Endodermal cell (in vitro differentiated cells): ENCODE measurements around the gene INPP5K. TPM values are rescaled to one million over a fixed set of nuclear protein-coding genes. Genes with fewer than 3 reads are reported as not detected.

Experiments used
- DNase-seq: peaks from one replicate; pipeline ENCODE4 v3.0.0-alpha.2; 2017
- H3K27ac ChIP-seq: 2 replicates; pipeline ENCODE4 v1.5.1; 2013; ENCODE audit warnings: mild to moderate bottlenecking, low read depth, low read length, moderate library complexity
- H3K27me3 ChIP-seq: 2 replicates; pipeline ENCODE4 v1.6.1; 2013; ENCODE audit warnings: mild to moderate bottlenecking, low read length, moderate library complexity; ENCODE audit not compliant: insufficient read depth, control insufficient read depth, poor library complexity, severe bottlenecking
- H3K36me3 ChIP-seq: 2 replicates; pipeline ENCODE4 v1.7.0; 2013; ENCODE audit warnings: mild to moderate bottlenecking, low read length, moderate library complexity; ENCODE audit not compliant: control insufficient read depth, insufficient read depth
- H3K4me1 ChIP-seq: one replicate; pipeline ENCODE4 v1.7.0; 2013; ENCODE audit warnings: low read length; ENCODE audit not compliant: control insufficient read depth, insufficient read depth
- H3K4me3 ChIP-seq: 2 replicates; pipeline ENCODE4 v1.5.1; 2013; ENCODE audit warnings: mild to moderate bottlenecking, low read length, moderate library complexity
- H3K9ac ChIP-seq: 2 replicates; pipeline ENCODE4 v1.6.1; 2013; ENCODE audit warnings: mild to moderate bottlenecking, low read length, moderate library complexity; ENCODE audit not compliant: poor library complexity, severe bottlenecking; ENCODE audit errors: extremely low read depth
- H3K9me3 ChIP-seq: 2 replicates; pipeline ENCODE4 v1.6.1; 2013; ENCODE audit warnings: mild to moderate bottlenecking, low read length, moderate library complexity; ENCODE audit not compliant: control insufficient read depth
- H3K27ac Mint-ChIP-seq: 2 replicates; pipeline ENCODE4 v1.8.0; 2020; ENCODE audit warnings: mixed read lengths
- H3K27me3 Mint-ChIP-seq: 2 replicates; pipeline ENCODE4 v1.8.0; 2021; ENCODE audit warnings: mild to moderate bottlenecking, mixed read lengths; ENCODE audit not compliant: insufficient read depth
- H3K36me3 Mint-ChIP-seq: 2 replicates; pipeline ENCODE4 v1.8.0; 2020; ENCODE audit warnings: low read depth, mixed read lengths
- H3K4me1 Mint-ChIP-seq: 2 replicates; pipeline ENCODE4 v1.8.0; 2020; ENCODE audit warnings: mixed read lengths
- H3K4me3 Mint-ChIP-seq: 2 replicates; pipeline ENCODE4 v1.8.0; 2020; ENCODE audit warnings: mild to moderate bottlenecking, moderate library complexity, mixed read lengths
- H3K9me3 Mint-ChIP-seq: 2 replicates; pipeline ENCODE4 v1.8.0; 2020; ENCODE audit warnings: mild to moderate bottlenecking, mixed read lengths
- WGBS, 2 experiments: methylation state at CpG; one replicate each; pipeline versions ENCODE4 v1.1.5 to v1.1.7; 2013; ENCODE audit warnings: missing lambda C conversion rate in 2 of 2, mixed read lengths in 1 of 2; ENCODE audit not compliant: insufficient coverage in 1 of 2, insufficient read length in 1 of 2; 5-methylcytosine and 5-hydroxymethylcytosine counted together
- total RNA-seq, 2 donors: library from RNA; stranded (reverse); fragmentation: NEBNext Ultra II Directional in 1 of 2; extraction: Animal tissue kit (Norgen Biotek cat#: 25700) in 1 of 2; gene quantifications; 2 replicates in 1 of 2; 3 replicates in 1 of 2; pipeline ENCODE4 v1.2.1, GENCODE V29; 2021
- TF ChIP-seq, protein P1 (sequence below): fragments of 200-600 bp; sonication (generic); conservative IDR thresholded peaks from 2 replicates; pipeline ENCODE4 v1.5.0; 2021; ENCODE audit warnings: antibody characterized with exemption, mild to moderate bottlenecking

The INPP5K gene
- total RNA-seq, 2 donors from 2014 or later = 22.2 to 30.0 TPM

DNA sequence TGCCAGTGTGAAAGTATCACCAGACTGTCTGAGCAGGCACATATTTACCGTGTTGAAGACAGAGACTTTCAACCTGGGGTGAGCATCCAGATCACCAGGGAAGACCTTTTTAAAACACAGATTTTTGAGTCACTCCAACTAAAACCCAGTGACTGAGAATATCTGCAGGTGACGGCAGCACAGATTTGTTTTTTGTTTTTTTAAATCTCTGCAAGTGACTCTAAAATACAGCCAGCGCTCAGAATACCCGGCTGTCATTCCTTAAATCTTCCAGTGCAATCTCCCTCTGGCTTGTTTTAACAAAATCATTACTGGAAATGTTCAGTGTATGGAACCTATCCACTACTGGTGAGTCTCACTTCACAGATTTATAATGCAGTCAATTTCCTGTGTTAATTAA lies 19.3 kb upstream of the INPP5K start:
- Histone ChIP-seq H3K9me3 (no peaks in the 10 kb centered on the region), H3K9ac (no peak overlapping the region), H3K4me1 (no peaks in the 10 kb centered on the region), H3K27ac (no peak overlapping the region), H3K36me3 (peaks cover 66% of the 10 kb centered on the region), H3K4me3 (no peak overlapping the region), H3K27me3 (no peaks in the 10 kb centered on the region)
- 92 to 94% methylated on average over 4 of the region's 4 CpGs for WGBS, 2 experiments
- no peaks in the 10 kb centered on the region for H3K27me3 Mint-ChIP-seq
- H3K9me3 Mint-ChIP-seq = no peaks in the 10 kb centered on the region
- H3K27ac Mint-ChIP-seq = no peak overlapping the region
- peaks cover 67% of the 10 kb centered on the region for H3K36me3 Mint-ChIP-seq
- H3K4me1 Mint-ChIP-seq = peaks cover 3% of the 10 kb centered on the region
- H3K4me3 Mint-ChIP-seq = no peak overlapping the region
- DNase-seq = no peak
- TF ChIP-seq, protein P1, sequence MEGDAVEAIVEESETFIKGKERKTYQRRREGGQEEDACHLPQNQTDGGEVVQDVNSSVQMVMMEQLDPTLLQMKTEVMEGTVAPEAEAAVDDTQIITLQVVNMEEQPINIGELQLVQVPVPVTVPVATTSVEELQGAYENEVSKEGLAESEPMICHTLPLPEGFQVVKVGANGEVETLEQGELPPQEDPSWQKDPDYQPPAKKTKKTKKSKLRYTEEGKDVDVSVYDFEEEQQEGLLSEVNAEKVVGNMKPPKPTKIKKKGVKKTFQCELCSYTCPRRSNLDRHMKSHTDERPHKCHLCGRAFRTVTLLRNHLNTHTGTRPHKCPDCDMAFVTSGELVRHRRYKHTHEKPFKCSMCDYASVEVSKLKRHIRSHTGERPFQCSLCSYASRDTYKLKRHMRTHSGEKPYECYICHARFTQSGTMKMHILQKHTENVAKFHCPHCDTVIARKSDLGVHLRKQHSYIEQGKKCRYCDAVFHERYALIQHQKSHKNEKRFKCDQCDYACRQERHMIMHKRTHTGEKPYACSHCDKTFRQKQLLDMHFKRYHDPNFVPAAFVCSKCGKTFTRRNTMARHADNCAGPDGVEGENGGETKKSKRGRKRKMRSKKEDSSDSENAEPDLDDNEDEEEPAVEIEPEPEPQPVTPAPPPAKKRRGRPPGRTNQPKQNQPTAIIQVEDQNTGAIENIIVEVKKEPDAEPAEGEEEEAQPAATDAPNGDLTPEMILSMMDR = no peak

DNA sequence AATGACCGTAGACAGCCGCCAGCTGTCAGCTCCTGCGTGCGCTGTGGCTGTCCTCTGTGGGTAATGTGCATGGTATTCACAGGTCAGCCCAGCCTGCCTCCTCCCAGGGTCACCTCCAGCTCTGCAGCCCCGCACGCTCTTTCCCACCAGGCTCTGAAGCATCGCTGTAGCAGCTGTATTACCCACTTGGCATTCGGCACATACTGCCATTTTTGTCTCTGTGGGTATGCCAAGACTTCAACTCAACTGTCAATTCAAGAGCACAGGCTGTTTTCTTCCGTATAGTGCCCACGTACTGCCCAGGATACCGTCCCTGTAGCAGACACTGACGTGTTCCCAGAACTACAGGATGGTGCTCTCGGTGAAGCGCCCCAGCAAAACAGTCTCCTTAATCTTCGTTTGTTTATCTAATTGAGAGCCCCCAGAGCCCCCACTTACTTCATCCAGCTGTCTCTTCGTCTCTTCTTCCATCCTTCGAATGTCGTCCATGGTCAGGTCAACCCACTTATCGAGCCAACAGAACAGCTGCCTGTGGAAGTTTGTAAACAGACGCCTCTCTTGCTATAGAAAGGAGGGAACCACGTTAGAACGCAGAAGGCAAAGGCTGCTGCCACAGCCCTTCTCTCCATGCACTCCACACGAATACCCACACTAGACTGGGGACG lies 17.4 kb upstream of the INPP5K start:
- TF ChIP-seq, protein P1 = no peak
- peaks cover 60% of the 10 kb centered on the region for H3K36me3 Mint-ChIP-seq

DNA sequence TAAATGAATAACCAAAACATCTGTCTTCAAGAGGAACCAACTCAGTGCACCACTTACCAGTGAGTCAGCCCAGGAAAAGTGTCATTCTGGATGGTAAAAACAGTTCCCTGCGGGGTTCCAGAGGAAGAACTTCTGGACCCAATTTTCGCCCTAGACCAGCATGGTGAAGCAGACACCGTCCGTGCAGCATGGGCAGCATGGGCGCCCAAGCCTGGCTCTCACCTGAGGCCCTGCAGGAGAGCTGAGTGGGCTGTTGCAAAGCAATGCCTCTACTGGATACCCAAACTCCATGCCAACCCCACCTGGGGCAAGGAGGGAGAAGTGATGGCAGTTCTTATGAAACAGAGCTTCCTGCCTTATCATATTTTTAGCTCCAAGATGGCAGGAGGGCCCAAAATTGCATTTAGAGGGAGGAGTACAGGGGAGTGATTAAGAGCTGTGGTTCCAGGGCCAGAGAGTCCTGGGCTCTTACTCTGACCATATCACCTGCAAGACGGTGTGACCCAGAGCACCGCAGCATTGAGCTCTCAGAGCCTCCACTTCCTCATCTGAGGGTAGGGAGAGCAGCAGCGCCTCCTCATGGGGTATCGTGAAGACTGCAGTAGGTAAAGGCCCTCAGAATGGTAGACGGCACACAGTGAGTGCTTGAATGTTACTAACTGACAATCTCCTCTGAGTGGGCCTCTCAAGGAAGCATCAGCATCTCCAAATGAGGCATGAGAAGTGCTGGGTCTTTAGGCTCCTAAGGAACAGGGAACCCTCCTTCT lies 16.6 kb upstream of the INPP5K start:
- Mint-ChIP-seq H3K27me3 (no peaks in the 10 kb centered on the region), H3K36me3 (peaks cover 57% of the 10 kb centered on the region), H3K4me1 (no peaks in the 10 kb centered on the region), H3K27ac (no peak overlapping the region), H3K9me3 (no peaks in the 10 kb centered on the region), H3K4me3 (no peak overlapping the region)
- H3K27ac ChIP-seq = no peak overlapping the region
- H3K9me3 ChIP-seq = no peaks in the 10 kb centered on the region
- no peaks in the 10 kb centered on the region for H3K27me3 ChIP-seq
- TF ChIP-seq, protein P1 = peak; percentile 74
- H3K36me3 ChIP-seq = peaks cover 59% of the 10 kb centered on the region
- no peak overlapping the region for H3K9ac ChIP-seq
- DNase-seq = peak; percentile 93
- H3K4me3 ChIP-seq = no peak overlapping the region
- WGBS, 2 experiments = 84 to 90% methylated on average over 8 to 10 of the region's 10 CpGs
- H3K4me1 ChIP-seq = no peaks in the 10 kb centered on the region

More for the DNA sequence above, 17.4 kb upstream of the INPP5K start:
- 95 to 98% methylated on average over 23 to 24 of the region's 24 CpGs for WGBS, 2 experiments
- Mint-ChIP-seq H3K9me3 (no peaks in the 10 kb centered on the region), H3K27me3 (no peaks in the 10 kb centered on the region), H3K27ac (no peak overlapping the region), H3K4me1 (peaks cover 3% of the 10 kb centered on the region), H3K4me3 (no peak overlapping the region)
- Histone ChIP-seq H3K27me3 (no peaks in the 10 kb centered on the region), H3K36me3 (peaks cover 60% of the 10 kb centered on the region), H3K27ac (no peak overlapping the region), H3K4me1 (no peaks in the 10 kb centered on the region), H3K9ac (no peak overlapping the region), H3K4me3 (no peak overlapping the region), H3K9me3 (no peaks in the 10 kb centered on the region)
- DNase-seq = no peak
